NCI-H2196 treated with DMSO at 0.1 percent for 48 hours (cell line): ENCODE data around the gene GPR153.

Experiments
- DNase-seq: peaks from one replicate; lab custom pipeline; 2025; ENCODE audit not compliant: unreplicated experiment; lab: John Stamatoyannopoulos, UW

The GPR153 gene

DNA sequence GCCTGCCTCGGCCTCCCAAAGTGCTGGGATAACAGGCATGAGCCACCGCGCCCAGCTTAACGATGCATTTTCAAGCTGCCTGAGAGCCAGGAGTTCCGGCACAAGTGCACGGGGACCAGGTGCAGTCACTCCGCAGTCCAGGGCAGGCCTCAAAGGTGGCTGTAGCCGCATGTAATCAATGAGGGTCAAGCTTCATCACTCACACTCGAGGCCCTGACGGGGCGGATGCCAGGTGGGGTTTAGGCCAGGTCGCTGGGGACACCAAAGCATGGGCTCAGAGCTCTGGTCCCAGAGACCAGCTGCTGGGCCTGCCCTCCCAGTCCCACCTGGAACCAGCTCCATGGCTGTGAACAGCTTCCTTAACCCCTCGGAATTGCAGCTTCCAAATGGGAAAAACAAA, 26.1 kb upstream of the GPR153 start:
- DNase-seq, result no peak

DNA sequence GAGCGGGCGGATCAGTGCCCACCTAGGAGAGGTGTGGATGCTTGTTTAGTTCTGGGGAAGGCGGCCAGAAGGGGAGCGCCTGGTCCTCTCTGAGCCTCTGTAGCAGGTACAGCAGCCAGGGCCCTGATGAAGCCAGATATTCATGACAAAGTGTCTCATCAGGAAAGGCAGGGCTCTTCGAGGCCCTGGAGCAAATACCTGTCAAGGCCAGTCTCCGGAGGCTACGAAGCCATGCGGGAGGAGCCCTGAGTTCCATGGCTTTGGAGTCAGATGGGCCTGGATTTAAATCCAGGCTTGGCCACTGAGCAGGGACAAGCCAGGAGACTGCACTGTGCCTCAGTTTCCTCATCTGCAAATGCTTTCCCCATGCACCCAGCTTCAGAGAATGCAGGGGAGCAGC, 25.4 kb upstream of the GPR153 start:
- no peak for DNase-seq

DNA sequence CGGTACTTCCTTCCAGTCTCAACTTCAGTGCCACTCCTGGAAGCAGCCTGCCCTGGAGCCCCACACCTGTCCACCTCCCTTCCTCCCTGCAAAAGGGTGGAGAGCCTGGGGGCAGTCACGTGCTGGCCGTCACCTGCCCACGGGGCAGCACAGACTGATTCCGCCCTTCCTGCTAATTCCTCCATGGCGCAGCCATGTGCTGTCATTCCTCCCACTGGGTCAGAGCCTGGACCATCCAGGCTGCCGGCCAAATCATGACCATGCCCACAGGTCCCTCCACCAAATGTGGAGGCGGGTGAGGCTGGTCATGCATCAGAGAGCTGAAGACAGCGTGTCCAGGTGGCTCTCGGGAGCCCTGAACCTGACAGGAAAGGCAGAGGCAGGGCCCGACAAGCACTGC, 24.4 kb upstream of the GPR153 start:
- no peak for DNase-seq

DNA sequence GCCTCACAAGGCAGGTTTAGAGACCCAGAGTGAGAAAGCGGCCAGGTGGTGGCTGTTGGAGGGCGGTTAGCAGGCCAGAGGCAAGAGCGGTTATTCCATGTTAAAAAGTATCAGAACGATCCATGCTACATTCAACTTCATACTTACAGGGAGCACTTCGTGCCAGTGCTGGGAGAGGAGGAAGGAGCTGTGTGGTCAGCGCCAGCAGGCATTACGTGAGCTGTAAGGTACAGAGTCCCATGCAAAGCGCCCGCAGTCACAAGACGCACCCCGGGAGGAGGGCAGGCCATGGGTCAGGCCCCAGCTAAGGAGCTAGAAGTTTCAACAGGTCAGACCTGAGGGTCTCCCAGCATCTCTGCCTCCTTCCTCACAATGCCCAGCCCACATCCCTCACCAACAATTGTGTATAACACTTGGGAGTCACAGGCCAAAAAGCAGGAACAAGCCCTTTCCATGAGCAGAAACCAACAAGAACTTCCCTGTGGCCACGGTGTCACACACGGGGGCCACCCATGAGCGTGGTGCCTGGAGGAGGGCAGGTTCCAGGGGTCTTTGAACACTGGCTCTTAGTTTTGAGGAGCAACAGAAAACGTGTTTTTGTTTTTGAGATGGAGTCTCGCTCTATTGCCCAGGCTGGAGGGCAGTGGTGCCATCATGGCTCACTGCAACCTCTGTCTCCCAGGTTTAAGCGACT, 21.8 kb upstream of the GPR153 start:
- DNase-seq, result no peak

DNA sequence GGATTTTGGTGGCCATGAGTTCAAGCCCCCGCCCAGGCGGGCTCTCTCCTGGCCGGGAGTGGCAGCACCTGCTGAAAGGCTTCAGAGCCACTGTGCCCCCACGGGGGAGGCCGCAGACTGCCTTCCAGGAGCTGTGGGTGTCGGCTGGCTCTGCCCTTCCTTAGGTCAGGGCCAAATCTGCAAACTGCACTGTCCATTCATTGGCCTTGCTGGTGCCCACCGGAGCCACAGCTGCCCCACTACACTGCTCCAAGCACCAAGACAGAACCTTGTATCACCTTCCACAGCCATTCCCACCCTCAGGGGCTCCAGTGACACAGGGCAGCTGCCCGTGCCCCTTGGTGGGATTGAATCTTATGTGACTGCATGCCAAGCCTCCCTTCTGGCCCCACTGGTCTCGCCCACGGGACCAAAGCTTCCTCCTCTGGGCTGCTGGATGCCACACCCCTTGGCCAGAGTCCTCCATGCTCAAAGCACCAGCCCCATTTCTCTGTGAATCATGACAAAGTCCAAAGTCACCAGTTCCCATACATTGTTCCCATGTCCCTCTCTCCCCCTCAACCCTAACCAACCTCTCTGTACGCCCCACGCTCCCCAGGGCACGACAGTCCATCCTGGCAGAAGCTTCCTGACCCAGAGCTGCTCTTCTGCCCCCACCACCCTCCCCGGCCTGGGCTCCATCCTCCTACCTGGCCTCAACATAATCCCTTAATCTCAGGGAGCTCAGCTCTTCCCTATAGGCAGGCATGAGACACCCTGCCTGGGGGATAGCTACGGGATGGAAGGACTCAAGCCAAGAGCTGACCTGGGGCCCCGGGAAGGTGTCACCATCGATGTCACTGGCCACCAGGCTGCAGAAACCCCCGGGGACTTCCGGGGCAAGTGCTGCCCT, 20.9 kb upstream of the GPR153 start:
- no peak for DNase-seq

DNA sequence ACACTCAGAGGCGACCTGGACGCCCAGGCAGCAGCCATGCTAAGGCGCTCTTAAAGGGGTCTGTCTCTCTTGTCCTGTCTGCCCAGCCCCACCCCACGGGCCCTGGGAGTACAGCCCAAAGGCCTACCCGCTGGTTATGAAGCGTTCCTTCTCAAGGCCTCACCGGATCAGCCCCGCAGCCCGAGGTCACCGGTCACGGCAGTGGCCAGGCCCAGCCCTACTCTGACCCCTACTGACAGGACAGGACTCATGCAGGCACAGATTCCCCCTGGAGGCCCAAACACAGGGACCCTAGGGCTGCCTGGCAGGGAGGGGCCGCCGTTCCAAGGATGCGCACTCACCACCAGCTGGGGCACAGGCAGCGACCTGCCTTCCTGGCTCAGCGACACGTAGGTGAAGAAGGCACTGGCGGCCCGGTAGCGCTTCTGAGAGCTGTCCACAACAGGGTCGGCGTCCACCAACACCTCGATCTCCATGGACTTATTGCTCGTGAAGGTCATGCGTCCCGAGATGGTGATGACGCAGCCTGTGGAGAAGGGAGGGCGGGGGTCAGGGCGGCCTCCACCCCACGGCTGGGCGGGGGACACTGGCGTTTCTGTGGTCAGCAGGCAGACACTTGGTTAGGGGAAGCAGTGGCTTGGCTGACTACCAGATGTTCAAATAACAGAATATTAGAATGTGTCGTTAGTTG, 20.0 kb upstream of the GPR153 start:
- DNase-seq, result no peak

DNA sequence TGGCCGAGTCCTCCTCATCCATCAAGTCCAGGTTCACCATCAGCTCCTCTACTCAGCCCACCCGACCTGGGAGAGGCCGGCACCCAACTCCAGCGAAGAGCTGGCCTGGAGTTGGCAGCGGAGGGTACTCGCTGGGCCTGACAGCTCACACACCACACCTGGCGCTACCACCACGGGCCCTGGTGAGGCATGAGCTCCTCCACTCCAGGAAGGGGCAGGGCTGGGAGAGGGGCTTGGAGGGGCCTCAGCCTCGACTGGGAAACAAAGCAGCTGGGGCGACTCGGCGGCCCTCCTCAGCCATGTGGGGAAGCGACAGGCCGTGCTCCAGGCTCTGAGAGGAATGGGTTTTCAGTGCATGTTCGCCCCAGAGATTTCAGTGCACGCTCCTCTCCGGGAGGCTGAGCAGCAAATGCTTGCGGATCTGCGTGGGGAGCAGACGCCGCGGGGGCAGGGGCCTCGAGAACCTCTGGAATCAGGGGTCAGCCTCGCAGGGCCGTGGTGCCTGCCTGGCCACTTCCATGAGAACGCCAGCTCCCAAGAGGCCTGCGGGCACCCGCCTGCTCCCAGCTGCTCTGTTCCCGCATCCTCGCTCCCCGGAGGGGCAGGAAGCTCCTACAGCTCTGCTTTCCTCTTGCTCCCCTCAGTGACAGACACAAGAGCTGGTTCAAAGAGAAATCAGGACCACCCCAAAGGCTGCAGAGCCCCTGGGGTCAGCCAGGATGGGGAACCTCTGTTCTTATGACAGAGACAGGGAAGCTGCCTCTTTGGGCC, 18.9 kb upstream of the GPR153 start:
- DNase-seq, result no peak

DNA sequence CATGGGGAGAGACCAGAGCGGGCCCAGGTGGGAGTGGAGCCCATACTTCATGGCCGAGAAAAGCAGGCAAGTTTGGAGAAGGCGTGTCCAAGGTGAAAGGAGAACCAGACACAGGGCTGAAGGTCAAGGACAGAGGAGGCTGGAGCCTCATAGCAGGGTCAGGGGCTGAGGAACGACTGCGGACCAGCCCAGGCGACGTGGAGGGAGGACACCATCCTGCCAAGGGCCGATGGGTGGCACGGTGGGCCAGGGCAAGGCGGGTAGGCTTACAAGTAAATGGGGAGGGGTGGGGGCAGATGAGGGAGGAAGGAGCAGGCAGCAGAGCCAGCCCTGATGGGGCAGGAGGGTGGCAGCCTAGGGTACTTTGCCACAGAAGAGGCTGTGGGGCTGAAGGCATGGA, 18.2 kb upstream of the GPR153 start:
- no peak for DNase-seq

DNA sequence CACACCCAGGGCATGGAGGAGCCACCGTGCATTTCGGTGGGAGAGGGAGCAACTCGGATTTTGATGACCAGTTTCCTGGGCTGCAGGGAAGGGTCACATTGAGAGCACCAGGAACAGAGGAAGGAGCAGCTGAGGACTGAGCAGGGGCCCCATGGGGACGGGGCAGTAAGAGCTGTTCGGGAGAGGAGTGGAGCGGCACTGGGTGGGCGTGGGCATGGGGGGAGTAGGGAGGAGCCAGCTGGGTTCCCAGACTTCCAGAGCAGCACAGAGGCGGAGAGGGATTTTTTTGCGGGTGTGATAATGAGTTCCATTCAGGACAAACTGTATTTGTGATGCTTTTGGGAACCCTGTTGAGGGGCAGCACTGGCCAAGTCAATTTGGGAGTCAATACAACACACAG, 17.4 kb upstream of the GPR153 start:
- DNase-seq, result no peak

DNA sequence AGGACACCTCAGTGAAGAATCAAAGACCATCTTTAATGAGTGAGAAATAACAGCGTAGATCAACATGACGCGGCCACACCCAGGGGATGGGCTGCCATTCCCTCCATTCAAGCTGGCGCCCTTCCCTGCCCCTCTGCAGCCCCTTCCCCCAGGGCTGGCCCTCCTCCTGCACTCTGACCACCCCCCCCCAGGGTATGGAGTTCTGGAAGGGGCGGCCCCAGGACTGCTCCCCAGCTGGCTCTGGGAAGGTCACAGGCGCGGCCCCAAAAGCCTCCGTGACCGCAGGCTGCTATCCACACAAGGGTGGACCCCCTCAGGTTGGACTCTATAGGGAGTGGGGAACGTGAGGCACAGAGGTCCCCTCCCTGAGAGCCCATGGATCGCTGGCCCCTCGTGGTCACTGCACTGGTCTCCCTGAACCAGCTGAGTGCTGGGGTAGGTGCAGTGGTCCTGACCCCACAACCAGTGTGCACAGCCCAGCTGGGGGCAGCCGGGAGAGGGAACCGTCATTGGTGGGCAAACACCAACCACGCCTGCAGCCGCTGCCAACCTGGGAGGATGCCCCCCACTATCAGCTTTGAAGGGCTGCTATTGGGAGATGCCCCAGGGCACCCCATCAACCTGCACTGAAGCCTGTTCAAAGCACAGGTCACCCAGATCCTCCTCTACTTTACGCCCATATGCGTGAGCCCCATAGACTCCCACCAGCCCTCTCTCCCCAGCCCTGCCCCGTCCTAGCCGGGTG, 16.1 kb upstream of the GPR153 start:
- no peak for DNase-seq

DNA sequence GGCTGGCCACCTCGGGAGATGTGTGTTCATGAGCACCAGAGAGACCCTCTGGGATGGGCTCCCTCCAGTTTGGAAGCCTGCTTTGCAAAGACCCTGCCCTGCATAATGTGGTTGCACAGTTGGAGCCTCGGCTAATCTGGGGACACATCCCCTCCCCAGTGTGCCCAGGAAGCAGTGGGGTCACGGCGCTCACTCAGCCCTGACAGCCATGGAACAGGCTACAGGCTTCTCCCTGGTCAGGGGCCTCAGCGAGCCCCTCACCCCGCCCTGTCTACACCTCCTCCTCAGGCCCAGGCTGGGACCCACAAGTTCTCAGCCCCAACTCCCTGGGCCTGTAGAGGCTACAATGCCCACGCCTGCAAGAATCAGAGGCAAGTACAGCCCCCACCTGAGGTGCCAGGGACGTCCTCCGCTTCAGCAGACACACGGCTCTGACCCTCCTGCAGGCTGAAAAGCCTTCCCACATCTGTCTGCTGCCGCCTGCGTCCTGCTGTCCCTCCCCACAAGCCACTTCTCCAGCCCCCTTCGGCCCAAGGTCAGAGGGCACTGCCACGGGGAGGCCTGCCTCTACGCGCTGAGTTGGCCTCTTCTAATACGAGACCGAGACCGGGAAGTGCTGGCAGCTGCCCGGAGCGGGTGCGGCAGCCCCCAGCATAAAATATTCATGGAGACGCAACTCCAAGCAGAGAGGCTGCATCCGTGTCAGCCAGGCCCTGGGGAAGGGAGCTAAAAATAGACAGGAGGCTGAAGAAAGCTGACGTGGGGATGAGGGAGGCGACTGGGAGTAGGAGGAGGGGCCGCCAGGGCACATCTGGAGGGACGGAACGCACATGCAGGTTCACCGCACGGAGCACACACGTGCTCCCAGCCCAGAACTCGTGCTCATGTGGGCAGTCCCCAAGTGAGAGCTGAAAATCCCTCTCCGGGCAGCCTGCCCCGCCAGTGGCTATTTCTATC, 15.2 kb upstream of the GPR153 start:
- no peak for DNase-seq

DNA sequence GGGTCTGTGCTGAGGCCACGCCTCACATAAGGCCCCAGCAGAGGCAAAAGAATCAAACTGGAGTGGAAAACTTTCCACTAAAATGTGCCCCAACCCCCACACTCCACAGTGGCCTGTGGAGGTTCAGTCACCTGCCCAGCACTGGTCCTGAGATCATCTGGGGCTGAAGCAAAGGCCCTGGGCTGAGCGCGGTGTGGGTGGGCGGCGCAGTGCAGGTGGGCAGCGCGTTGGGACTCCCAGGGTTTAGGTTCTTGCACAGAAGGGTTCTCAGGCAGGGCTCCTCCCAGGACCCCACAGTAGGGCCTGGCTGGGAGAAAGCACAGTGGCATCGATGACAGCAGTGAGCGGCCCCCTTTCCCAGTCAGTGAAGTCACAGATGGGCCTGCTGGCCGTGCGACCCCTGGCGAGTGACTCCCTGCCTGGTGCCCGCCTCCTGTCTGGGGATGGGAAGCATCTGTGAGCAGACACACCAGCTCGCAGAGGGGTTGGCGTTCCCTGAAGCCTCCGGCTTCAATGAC, 13.8 kb upstream of the GPR153 start:
- no peak for DNase-seq

DNA sequence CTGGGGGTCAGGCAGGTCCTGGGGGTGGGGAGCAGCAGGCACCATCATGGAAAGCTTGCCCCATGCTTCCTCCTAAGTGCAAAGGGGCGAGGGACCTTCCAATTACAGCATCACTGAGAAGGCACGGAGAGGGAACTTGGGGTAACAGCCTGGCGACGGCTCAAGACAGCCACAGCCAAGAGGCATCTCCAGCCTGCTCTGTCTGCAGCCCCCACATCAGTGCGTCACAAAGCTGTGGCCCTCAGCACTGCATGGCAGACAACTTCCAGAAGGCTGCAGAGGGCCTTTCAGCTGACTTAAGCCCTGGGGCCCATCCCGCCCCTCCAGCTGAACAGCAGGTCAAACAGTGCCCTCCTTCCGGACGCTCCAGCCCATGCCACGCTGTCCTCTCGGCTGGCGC, 13.2 kb upstream of the GPR153 start:
- DNase-seq, result no peak

DNA sequence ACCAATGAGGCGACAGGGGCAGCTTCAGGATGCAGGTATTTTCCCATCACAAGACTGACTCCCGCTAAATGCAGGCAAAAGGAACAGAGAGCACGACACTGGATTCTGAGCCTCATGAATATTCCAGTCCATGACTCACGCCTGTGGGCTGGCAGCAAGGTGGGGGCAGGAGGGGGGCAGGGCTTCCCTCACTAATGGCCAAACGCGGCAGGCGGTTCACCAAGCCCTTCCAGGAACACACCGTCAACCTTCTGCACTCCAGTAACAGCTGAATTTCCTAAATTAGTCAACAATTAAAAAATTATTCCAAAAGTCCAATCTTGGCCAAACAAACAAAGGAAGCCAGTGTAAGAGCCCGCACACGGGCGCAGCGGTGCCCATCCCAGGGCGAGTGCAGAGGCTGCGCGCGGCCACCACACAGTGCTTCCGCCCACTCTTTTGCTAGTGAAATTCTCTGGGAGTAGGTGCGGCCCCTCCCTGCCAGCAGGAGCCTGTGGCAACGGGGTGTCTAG, 12.5 kb upstream of the GPR153 start:
- no peak for DNase-seq

DNA sequence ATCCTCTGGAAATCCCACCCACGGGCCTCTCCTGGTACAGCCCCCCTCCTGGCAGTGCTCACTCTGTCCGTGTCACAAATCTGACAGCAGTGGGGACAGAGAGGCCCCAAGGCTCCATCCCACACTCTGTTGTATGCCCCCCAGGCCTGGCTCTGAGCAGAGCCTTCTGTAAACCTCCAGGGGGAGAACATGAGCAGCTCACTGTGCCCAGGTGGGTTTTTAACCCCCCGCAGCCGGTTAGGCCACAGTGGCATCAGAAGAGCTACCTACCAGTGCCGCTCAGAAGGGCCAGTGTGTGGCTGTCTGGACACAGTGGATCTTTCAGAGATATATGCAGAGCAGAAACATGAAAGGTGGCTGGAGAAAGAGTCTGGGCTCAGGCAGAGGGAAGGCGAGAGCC, 12.0 kb upstream of the GPR153 start:
- DNase-seq, result no peak

DNA sequence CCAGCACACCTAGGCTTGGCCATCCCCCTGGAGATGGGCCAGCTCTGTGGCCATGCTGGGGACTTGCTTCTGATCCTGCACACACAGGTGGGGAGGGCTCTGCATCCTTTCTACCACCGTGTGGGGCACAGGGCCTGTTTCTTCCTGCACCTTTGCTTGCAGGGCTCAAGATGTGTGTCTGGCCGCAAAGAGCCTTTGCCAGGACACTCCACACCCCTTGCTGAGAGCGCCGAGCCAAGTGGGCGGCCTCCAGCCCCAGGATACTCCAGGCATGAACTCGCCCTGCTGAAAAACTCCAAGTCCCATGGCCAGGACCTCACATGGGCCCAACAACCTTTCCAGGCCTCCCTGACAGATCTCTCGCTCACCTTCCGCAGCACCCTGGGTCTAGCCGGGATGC, 11.6 kb upstream of the GPR153 start:
- DNase-seq, result no peak

DNA sequence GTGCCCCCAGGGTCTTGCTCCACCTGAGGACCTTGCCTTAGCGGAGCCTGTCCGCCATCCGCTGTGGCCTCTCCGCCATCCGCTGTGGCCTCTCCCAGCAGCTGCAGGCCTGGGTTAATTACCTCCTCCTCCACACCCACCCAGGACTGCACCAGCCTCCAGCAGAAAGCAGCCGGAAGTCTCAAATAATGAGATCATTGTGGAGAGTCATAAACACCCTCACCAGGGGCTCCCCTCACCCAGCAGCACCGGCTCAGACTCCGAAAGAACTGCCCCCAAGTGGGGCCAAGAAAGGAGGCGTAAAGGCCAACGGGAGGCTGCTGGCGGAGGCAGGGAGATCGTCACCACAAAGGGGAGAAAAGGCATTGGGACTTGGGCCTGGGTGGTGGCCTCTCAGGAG, 10.7 kb upstream of the GPR153 start:
- DNase-seq, result no peak

DNA sequence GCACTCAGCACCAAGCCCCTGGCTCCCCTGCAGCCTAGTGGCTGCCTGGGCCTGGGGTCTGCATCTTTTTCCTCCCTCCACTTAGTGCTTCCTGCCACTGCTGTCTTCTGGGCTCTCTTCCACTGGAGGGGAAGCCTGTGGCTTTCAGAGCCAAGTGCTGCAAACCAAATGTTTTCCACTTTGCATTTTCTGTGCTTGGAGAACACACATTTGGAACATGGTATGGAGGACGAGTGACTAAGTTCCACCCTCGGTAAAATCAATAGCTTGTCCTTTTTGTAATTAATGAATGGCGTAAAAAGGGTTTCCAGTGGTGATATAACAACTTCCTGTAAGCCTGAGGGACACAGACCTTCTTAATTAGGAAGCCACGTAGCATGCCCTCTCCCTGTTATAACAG, 10.1 kb upstream of the GPR153 start:
- no peak for DNase-seq

DNA sequence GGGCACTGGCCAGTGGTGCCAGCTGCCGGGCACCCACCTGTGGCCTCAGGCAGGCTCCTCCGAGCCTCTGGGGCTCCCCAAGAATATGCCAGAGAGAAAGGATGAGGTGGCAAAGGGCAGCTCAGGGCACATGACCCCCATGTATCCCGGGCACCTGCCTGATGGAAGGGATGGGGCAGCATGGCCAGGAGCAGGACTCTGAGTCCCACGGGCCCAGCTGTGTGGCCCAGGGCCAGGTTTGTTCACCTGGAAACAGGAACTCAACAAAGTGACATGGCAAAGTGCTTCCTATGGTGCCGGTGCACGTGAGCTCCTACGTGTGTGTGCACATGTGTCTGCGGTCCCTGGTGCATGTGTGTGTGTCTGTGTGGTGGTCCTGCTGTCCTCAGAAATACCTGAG, 9.5 kb upstream of the GPR153 start:
- DNase-seq, result no peak
